Stimulated activated CD8-positive, alpha-beta memory T cell treated with anti-CD3 and anti-CD28 coated beads, Interleukin-12 subunit alpha, Interleukin-12 subunit beta, amount 100 ng/mL, for 24 hours (primary cell): ENCODE measurements around the gene CISD2.
"Not testable (repeated sequence)": the region's sequence is repeated elsewhere in the genome, so short reads cannot be mapped to it uniquely, and the experiment has no call there.

ENCODE experiments used
- DNase-seq: peaks from one replicate; pipeline ENCODE4 v3.0.0-alpha.2; 2020; ENCODE audit errors: extremely low read depth

CISD2 gene

GRCh38 chr4:102918859-102919258 is 50.1 kb downstream of the CISD2 start:
- no peak for DNase-seq

DNA sequence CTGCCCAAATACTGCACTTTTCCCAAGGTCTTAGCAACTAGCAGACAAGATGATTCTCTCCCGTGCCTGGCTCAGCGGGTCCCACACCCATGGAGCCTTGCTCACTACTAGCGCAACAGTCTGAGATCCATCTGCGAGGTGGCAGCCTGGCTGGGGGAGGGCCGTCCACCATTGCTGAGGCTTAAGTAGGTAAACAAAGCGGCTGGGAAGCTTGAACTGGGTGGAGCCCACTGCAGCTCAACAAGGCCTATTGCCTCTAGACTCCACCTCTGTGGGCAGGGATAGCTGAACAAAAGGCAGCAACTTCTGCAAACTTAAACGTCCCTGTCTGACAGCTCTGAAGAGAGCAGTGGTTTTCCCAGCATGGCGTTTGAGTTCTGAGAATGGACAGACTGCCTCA is 50.9 kb downstream of the CISD2 start:
- not testable (repeated sequence) for DNase-seq

- DNase-seq: no peak
Measured at GRCh38 chr4:102935716-102936115, 66.9 kb downstream of the CISD2 start.

DNA sequence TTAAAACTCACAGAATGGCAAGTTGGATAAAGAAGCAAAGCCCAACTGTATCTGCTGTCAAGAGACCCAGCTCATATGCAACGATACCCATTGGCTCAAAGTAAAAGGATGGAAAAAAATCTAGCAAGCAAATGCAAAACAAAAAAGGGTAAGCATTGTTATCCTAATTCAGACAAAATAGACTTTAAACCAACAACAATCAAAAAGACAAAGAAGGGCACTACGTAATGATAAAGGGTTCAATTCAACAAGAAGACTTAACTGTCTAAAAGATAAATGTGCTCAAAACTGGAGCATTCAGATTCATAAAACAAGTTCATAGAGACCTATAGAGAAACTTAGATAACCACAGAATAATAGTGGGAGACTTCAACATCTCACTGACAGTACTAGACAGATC is 69.3 kb downstream of the CISD2 start:
- DNase-seq: not testable (repeated sequence)
